ENCODE data around the gene WDR72.

DNA sequence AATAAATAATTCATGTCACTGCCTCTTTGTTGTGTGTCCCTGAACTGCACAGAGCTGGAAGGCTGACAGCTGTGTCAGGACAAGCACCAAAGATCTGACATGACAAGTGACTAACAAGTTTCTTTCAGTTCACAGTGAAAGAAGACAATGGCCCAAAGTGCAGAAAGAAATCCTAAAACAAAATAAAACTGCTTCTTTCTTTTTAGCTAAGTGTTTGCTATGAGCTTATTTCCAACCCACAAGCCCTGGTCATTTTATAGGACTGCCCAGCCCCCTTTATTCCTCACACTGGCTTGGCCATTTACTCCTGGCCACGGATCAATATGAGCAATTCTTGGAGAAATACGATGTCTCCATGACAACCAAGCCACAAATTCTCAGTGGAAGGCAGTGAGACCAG, 238.5 kb downstream of the WDR72 start:
- TF ChIP-seq SUZ12 (IDR thresholded peaks at IDR 0.05; ENCODE audit: extremely low read depth, insufficient read depth, insufficient read length) = no peak
- no peak for TF ChIP-seq ZNF274 (IDR thresholded peaks at IDR 0.05; ENCODE audit: low read depth, low read length)

Measured in NT2/D1 (cell line).